IPS-18a (cell line): ENCODE results near the gene LCN10.

Experiments
- H3K27ac ChIP-seq: one replicate; pipeline ENCODE4 v1.5.1; 2013; ENCODE audit warnings: low read length
- H3K27me3 ChIP-seq: one replicate; pipeline ENCODE4 v1.6.1; 2013; ENCODE audit warnings: mild to moderate bottlenecking, low read length; ENCODE audit not compliant: control insufficient read depth, insufficient read depth
- H3K36me3 ChIP-seq: one replicate; pipeline ENCODE4 v1.6.1; 2013; ENCODE audit warnings: low read depth, low read length; ENCODE audit not compliant: control insufficient read depth
- H3K4me1 ChIP-seq: one replicate; pipeline ENCODE4 v1.6.1; 2013; ENCODE audit warnings: low read depth, low read length; ENCODE audit not compliant: control insufficient read depth
- H3K4me3 ChIP-seq: one replicate; pipeline ENCODE4 v1.5.1; 2013; ENCODE audit warnings: low read length
- H3K9ac ChIP-seq: one replicate; pipeline ENCODE4 v1.6.1; 2013; ENCODE audit warnings: mild to moderate bottlenecking, low read length, moderate library complexity
- H3K9me3 ChIP-seq: one replicate; pipeline ENCODE4 v1.6.1; 2013; ENCODE audit warnings: low read depth, low read length; ENCODE audit not compliant: control insufficient read depth

Gene LCN10

DNA sequence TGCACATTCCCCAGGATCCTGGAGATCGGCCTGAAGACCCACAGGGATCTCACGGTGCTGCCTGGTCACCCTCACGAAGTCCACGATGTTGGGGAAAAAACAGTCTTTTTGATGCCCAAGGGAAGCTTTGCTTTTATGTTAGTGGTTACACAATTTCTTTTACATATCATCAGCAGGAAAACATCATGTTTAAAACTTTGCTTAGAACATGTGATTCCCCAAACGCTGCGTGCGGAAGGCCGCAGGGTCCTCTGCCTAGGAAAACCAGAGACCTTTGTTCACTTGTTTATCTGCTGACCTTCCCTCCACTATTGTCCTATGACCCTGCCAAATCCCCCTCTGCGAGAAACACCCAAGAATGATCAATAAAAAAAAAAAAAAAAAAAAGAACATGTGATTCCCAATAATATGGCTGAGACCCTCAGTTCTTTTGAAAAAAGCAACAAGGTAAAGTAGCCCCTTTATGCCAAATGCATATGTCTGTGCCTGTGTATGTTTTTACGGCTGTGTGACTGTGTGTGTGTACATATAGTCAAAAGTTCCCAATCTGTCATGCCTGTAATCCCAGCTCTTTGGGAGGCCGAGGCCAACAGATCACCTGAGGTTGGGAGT, 44.0 kb downstream of the LCN10 start:
- H3K9ac ChIP-seq: no peak overlapping the region
- H3K27me3 ChIP-seq: peaks cover 15% of the 10 kb centered on the region
- H3K4me1 ChIP-seq: peaks cover 7% of the 10 kb centered on the region
- no peak overlapping the region for H3K27ac ChIP-seq
- no peak overlapping the region for H3K4me3 ChIP-seq
- no peaks in the 10 kb centered on the region for H3K9me3 ChIP-seq
- no peaks in the 10 kb centered on the region for H3K36me3 ChIP-seq

DNA sequence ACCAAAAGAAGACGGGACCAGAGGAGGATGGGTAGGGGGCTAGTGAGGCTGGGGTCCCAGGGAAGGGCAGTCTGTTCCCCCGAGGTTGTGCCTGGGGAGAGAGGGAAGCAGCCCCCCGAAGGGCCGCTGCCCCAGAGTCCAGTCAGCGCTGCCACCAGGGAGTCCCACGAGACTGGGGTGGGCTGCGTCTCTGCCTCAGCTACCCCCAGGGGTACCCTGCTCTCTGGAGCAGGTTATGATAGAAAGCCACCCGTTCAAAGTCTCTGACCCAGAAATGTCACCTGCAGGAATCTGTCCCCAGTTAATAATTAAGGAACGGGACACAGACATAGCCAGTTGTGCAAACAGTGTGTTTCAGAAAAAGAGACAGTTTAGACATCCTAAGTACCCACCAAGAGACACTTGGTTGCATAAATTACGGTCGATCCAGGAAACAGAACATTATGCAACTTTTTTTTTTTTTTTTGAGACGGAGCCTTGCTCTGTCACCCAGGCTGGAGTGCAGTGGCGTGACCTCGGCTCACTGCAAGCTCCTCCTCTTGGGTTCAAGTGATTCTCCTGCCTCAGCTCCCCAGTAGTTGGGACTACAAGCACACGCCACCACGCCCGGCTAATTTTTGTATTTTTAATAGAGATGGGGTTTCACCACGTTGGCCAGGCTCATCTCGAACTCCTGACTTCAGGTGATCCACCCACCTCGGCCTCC, 44.8 kb downstream of the LCN10 start:
- Histone ChIP-seq H3K9ac (no peak overlapping the region), H3K4me3 (no peak overlapping the region), H3K4me1 (peaks cover 7% of the 10 kb centered on the region), H3K27me3 (peaks cover 15% of the 10 kb centered on the region), H3K9me3 (no peaks in the 10 kb centered on the region), H3K36me3 (no peaks in the 10 kb centered on the region), H3K27ac (no peak overlapping the region)

DNA sequence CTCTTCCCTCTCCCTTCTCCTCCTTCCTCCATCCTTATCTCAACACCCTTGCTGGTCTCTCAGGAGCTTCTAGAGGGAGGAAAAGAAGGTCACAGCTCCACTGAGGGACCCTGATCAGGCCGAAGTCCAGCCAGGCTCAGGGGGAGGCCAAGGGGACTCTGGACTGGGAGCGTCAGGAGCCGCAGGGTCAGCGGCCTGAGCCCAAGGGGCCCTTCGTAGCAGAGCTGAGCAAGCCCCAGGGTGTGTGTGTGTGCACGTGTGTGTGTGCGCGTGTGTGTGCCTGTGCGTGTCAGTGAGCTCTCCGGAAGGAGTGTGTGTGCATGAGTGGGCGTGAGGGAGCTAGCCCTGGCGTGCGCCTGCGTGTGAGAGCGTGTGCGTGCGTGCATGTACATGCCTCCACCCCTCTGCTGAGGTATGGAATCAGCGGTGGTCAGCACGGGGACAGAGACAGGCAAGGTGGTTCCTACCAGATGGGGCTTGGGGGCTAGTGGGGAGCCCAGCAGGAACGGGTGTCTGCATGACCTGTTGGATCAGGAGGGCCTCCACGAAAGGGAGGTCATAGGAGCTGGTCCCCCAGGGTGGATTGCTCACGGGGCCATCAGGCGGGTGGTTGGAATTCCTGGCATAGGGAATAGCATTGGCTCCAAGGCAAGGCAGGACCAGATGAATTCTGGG, 45.5 kb downstream of the LCN10 start:
- Histone ChIP-seq H3K36me3 (no peaks in the 10 kb centered on the region), H3K27me3 (peaks cover 15% of the 10 kb centered on the region), H3K9ac (no peak overlapping the region), H3K4me3 (no peak overlapping the region), H3K27ac (no peak overlapping the region), H3K9me3 (no peaks in the 10 kb centered on the region), H3K4me1 (peaks cover 7% of the 10 kb centered on the region)

DNA sequence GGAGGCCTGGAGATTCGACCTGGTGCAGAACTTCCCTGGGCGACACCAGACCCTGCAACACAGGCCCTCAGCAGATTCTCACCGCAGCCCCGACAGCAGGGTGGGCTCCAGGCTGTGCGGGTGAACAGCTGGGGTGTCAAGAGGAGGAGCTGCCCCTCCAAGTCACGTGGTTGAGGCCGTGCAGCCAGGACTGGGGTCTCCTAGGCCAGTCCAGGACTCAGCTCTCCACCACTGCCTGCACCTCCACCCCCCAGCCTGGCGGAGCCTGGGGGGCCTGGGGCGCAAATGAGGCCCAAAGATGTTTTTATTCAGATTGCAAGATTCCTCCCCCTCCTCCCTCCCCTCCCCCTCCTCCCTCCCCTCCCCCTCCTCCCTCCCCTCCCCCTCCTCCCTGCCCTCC, 46.2 kb downstream of the LCN10 start:
- H3K4me3 ChIP-seq: no peak overlapping the region
- no peaks in the 10 kb centered on the region for H3K36me3 ChIP-seq
- H3K27me3 ChIP-seq: peaks cover 13% of the 10 kb centered on the region
- H3K4me1 ChIP-seq: peaks cover 6% of the 10 kb centered on the region
- no peaks in the 10 kb centered on the region for H3K9me3 ChIP-seq
- no peak overlapping the region for H3K9ac ChIP-seq
- H3K27ac ChIP-seq: no peak overlapping the region

DNA sequence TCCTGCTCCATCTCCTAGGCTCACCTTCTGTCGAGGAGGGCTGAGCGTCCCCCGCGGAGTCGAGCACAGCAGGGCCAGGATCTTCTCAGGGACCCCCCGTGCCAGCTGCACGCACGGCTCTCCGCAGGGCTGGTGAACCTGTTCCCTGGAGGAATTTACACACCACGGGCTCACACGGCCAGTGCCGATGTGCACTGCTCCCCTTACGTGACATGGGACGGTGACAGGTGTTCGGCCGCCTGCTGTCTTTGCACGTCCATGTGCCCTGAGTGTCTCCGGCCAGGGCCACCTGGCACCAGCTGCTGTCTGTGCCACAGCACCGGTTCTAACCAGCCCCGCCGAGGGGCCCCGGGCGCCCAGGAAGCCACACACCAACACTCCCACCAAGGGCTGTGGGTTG, 46.8 kb downstream of the LCN10 start:
- H3K27me3 ChIP-seq: peaks cover 7% of the 10 kb centered on the region
- H3K9ac ChIP-seq: no peak overlapping the region
- H3K4me3 ChIP-seq: no peak overlapping the region
- peaks cover under 1% of the 10 kb centered on the region for H3K4me1 ChIP-seq
- no peaks in the 10 kb centered on the region for H3K36me3 ChIP-seq
- no peaks in the 10 kb centered on the region for H3K9me3 ChIP-seq
- no peak overlapping the region for H3K27ac ChIP-seq

DNA sequence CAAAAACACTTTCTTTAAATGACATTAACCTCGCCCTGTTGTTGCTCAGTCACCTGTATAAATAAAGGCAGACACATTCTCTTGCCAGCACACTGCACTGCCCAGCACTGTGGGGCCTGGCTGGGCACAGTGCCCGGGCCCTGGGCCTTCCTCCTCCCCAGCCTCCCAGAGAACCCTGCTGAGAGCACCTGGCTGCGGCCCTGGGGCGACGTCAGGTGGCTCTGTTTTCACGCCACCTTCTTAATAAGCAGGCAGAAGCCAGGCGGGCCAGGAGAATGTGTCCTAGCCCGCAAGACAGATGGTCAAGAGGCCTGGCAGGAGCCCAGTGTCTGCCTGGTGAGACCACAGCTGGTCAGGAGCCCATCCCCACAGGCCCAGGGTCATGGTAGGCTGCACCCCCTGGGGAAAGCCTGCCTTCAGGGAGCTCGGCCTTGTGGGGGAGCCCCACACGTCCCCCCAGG, 47.3 kb downstream of the LCN10 start:
- Histone ChIP-seq H3K9ac (no peak overlapping the region), H3K36me3 (no peaks in the 10 kb centered on the region), H3K9me3 (no peaks in the 10 kb centered on the region), H3K27ac (no peak overlapping the region), H3K27me3 (peaks cover 2% of the 10 kb centered on the region), H3K4me3 (no peak overlapping the region), H3K4me1 (no peaks in the 10 kb centered on the region)

DNA sequence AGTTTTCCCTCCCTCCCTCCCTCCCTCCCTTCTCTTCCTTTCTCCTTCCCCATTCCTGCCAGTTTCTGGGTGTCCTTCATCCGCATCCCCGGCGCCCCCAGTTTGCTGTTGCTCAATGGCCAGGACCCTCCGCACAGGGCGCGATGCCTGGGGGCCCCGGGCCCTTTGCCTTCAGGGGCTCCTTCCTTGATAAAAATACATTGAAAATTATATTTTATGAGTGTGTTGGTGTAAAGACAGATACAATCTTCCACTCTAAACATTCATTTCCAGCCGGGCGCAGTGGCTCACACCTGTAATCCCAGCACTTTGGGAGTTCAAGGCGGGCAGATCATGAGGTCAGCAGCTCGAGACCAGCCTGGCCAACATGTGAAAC, 47.9 kb downstream of the LCN10 start:
- Histone ChIP-seq H3K27me3 (no peaks in the 10 kb centered on the region), H3K9ac (no peak overlapping the region), H3K36me3 (no peaks in the 10 kb centered on the region), H3K4me3 (no peak overlapping the region), H3K9me3 (no peaks in the 10 kb centered on the region), H3K27ac (no peak overlapping the region), H3K4me1 (no peaks in the 10 kb centered on the region)

DNA sequence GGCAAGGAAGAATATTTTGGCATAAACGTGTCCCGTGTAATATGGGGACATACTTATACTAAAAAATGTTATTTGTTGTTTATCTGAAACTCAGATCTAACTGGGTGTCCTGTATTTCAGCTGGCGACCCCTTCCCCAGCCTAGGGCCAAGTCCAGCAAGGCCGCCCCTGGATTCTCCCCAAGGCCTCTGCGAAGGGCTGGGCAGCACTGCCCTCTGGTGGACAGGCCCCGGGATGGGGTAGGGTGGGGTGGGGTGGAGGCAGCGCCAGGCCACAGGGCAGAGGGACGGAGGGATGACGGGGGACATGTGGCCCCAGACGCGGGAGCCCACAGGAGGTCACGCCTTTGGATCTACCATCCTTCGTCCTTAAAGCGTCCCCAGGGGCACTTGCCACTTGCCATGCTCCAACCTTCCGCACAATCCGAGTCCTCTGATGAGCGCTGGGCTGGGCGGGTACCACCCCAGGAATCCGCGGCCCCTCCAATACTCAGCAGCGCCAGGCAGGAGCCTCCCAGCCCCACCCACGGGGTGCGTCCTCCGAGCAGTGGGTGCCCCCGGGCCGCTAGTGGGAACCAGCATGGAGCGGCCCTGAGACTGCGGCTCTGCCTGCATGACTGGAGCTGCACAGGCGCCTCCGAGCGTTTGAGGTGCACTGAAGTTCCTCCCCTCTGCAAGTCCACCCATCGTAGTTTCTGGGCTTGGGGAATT, 48.4 kb downstream of the LCN10 start:
- no peak overlapping the region for H3K27ac ChIP-seq
- no peaks in the 10 kb centered on the region for H3K27me3 ChIP-seq
- H3K4me3 ChIP-seq: no peak overlapping the region
- H3K9me3 ChIP-seq: no peaks in the 10 kb centered on the region
- H3K4me1 ChIP-seq: no peaks in the 10 kb centered on the region
- no peak overlapping the region for H3K9ac ChIP-seq
- H3K36me3 ChIP-seq: no peaks in the 10 kb centered on the region

DNA sequence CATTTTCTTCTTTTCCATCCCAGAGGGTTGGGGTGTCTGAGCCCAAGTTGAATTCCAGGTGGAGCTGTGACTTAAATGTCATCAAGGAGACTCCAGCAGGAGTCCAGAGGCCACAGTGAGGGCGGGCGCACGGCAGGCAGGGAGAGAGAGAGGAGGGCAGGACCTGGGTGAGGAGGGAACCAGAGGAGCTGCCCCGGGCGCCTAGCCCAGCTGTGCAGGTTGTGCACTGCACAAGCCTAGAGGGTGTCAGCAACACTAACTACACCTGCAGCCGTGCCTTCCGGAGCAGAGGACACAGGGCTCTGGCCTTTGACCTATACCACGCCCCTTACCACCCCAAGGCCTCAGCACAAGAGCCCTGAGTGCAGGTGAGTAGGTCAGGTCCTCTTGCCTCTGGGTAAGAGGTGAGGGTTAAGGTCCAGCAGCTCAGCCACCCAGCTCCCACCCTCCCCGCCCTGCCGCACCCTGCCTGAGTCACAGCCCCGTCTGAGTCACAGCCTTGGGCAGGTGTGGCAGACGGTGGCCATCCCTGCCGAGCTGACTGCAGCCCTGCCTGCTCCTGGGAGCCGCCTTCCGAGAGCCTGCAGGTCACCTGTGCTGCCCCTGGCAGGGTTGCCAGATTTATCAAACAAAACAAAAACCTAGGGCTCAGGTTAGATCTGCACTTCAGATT, 49.1 kb downstream of the LCN10 start:
- H3K4me3 ChIP-seq: no peak overlapping the region
- no peaks in the 10 kb centered on the region for H3K27me3 ChIP-seq
- no peak overlapping the region for H3K27ac ChIP-seq
- no peaks in the 10 kb centered on the region for H3K4me1 ChIP-seq
- H3K9ac ChIP-seq: no peak overlapping the region
- H3K9me3 ChIP-seq: no peaks in the 10 kb centered on the region
- no peaks in the 10 kb centered on the region for H3K36me3 ChIP-seq

DNA sequence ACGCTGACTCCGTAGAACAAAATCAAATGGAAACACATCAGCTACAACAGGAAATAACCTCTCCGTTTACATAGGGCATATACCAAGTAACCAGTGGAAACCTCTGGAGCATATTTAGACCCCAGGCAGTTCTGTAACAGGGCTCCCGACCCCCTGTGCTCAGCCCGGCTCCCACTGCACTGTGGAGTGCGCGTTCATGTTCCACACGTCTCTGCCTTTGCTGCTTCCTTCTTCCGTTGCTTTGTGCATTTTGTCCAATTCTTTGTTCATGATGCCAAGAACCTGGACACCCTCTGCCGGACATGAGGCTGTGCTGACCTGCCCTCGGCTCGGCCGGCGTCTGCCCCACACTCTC, 49.6 kb downstream of the LCN10 start:
- Histone ChIP-seq H3K27ac (no peak overlapping the region), H3K4me1 (no peaks in the 10 kb centered on the region), H3K9me3 (no peaks in the 10 kb centered on the region), H3K9ac (no peak overlapping the region), H3K27me3 (no peaks in the 10 kb centered on the region), H3K36me3 (no peaks in the 10 kb centered on the region), H3K4me3 (no peak overlapping the region)
